ENCODE measurements around the gene PLCL2.

GRCh38 chr3:16888785-16889607, 4.2 kb downstream of the PLCL2 start:
- TF ChIP-seq POLR2A (IDR thresholded peaks at IDR 0.05) (no peak), CTCF (IDR thresholded peaks at IDR 0.05) (no peak)
